ENCODE measurements around the gene CHAF1B.

The CHAF1B gene

GRCh38 chr21:36436829-36437744, 51.9 kb downstream of the CHAF1B start:
- H3K4me1 ChIP-seq (ENCODE audit: insufficient read depth, insufficient read length) = peaks cover 2% of the 10 kb centered on the region
- DNase-seq (ENCODE audit: low read depth, low spot score) = no peak
- H3K9me3 ChIP-seq (ENCODE audit: insufficient read depth, low read length) = no peaks in the 10 kb centered on the region
- no peak overlapping the region for H3K4me3 ChIP-seq (ENCODE audit: insufficient read length, low read depth)
- no peaks in the 10 kb centered on the region for H3K36me3 ChIP-seq (ENCODE audit: insufficient read depth, insufficient read length, low read length)
- H3K9ac ChIP-seq (ENCODE audit: insufficient read length, low read depth) = no peak overlapping the region
- TF ChIP-seq SUZ12 (IDR thresholded peaks at IDR 0.05; ENCODE audit: extremely low read depth, insufficient read depth, insufficient read length) (no peak), YY1 (IDR thresholded peaks at IDR 0.05; ENCODE audit: insufficient read depth, insufficient read length) (no peak), ZNF274 (IDR thresholded peaks at IDR 0.05; ENCODE audit: low read depth, low read length) (no peak)
- no peaks in the 10 kb centered on the region for H3K27me3 ChIP-seq (ENCODE audit: insufficient read depth, insufficient read length)

GRCh38 chr21:36437745-36438128, 52.5 kb downstream of the CHAF1B start:
- no peaks in the 10 kb centered on the region for H3K9me3 ChIP-seq (ENCODE audit: insufficient read depth, low read length)
- no peaks in the 10 kb centered on the region for H3K36me3 ChIP-seq (ENCODE audit: insufficient read depth, insufficient read length, low read length)
- TF ChIP-seq YY1 (IDR thresholded peaks at IDR 0.05; ENCODE audit: insufficient read depth, insufficient read length) (no peak), SUZ12 (IDR thresholded peaks at IDR 0.05; ENCODE audit: extremely low read depth, insufficient read depth, insufficient read length) (no peak), ZNF274 (IDR thresholded peaks at IDR 0.05; ENCODE audit: low read depth, low read length) (no peak)
- DNase-seq (ENCODE audit: low read depth, low spot score) = no peak
- H3K4me1 ChIP-seq (ENCODE audit: insufficient read depth, insufficient read length) = peaks cover 2% of the 10 kb centered on the region
- H3K4me3 ChIP-seq (ENCODE audit: insufficient read length, low read depth) = no peak overlapping the region
- no peaks in the 10 kb centered on the region for H3K27me3 ChIP-seq (ENCODE audit: insufficient read depth, insufficient read length)
- H3K9ac ChIP-seq (ENCODE audit: insufficient read length, low read depth) = no peak overlapping the region

GRCh38 chr21:36441715-36442114, 56.5 kb downstream of the CHAF1B start:
- TF ChIP-seq ZNF274 (IDR thresholded peaks at IDR 0.05; ENCODE audit: low read depth, low read length) (no peak), SUZ12 (IDR thresholded peaks at IDR 0.05; ENCODE audit: extremely low read depth, insufficient read depth, insufficient read length) (no peak), YY1 (IDR thresholded peaks at IDR 0.05; ENCODE audit: insufficient read depth, insufficient read length) (no peak)
- H3K4me1 ChIP-seq (ENCODE audit: insufficient read depth, insufficient read length) = peaks cover 2% of the 10 kb centered on the region
- H3K27me3 ChIP-seq (ENCODE audit: insufficient read depth, insufficient read length) = no peaks in the 10 kb centered on the region
- no peaks in the 10 kb centered on the region for H3K9me3 ChIP-seq (ENCODE audit: insufficient read depth, low read length)
- H3K36me3 ChIP-seq (ENCODE audit: insufficient read depth, insufficient read length, low read length) = no peaks in the 10 kb centered on the region
- H3K4me3 ChIP-seq (ENCODE audit: insufficient read length, low read depth) = no peak overlapping the region
- no peak for DNase-seq (ENCODE audit: low read depth, low spot score)
- no peak overlapping the region for H3K9ac ChIP-seq (ENCODE audit: insufficient read length, low read depth)

- Histone ChIP-seq H3K9me3 (ENCODE audit: insufficient read depth, low read length) (no peaks in the 10 kb centered on the region), H3K4me1 (ENCODE audit: insufficient read depth, insufficient read length) (peaks cover 3% of the 10 kb centered on the region), H3K9ac (ENCODE audit: insufficient read length, low read depth) (no peak overlapping the region), H3K27me3 (ENCODE audit: insufficient read depth, insufficient read length) (no peaks in the 10 kb centered on the region), H3K36me3 (ENCODE audit: insufficient read depth, insufficient read length, low read length) (no peaks in the 10 kb centered on the region), H3K4me3 (ENCODE audit: insufficient read length, low read depth) (no peak overlapping the region)
- DNase-seq (ENCODE audit: low read depth, low spot score) = no peak
- no peak for TF ChIP-seq ZNF274 (IDR thresholded peaks at IDR 0.05; ENCODE audit: low read depth, low read length)
- no peak for TF ChIP-seq SUZ12 (IDR thresholded peaks at IDR 0.05; ENCODE audit: extremely low read depth, insufficient read depth, insufficient read length)
- no peak for TF ChIP-seq YY1 (IDR thresholded peaks at IDR 0.05; ENCODE audit: insufficient read depth, insufficient read length)
These were observed 61.1 kb downstream of the CHAF1B start for GRCh38 chr21:36446301-36446700.

GRCh38 chr21:36450511-36450910, 65.3 kb downstream of the CHAF1B start:
- H3K27me3 ChIP-seq (ENCODE audit: insufficient read depth, insufficient read length) = no peaks in the 10 kb centered on the region
- no peaks in the 10 kb centered on the region for H3K36me3 ChIP-seq (ENCODE audit: insufficient read depth, insufficient read length, low read length)
- peaks cover 5% of the 10 kb centered on the region for H3K4me1 ChIP-seq (ENCODE audit: insufficient read depth, insufficient read length)
- H3K9ac ChIP-seq (ENCODE audit: insufficient read length, low read depth) = no peak overlapping the region
- H3K9me3 ChIP-seq (ENCODE audit: insufficient read depth, low read length) = no peaks in the 10 kb centered on the region
- H3K4me3 ChIP-seq (ENCODE audit: insufficient read length, low read depth) = no peak overlapping the region
- DNase-seq (ENCODE audit: low read depth, low spot score) = no peak
- TF ChIP-seq SUZ12 (IDR thresholded peaks at IDR 0.05; ENCODE audit: extremely low read depth, insufficient read depth, insufficient read length) = no peak

- no peaks in the 10 kb centered on the region for H3K9me3 ChIP-seq (ENCODE audit: insufficient read depth, low read length)
- H3K36me3 ChIP-seq (ENCODE audit: insufficient read depth, insufficient read length, low read length) = no peaks in the 10 kb centered on the region
- no peaks in the 10 kb centered on the region for H3K27me3 ChIP-seq (ENCODE audit: insufficient read depth, insufficient read length)
- peaks cover 5% of the 10 kb centered on the region for H3K4me1 ChIP-seq (ENCODE audit: insufficient read depth, insufficient read length)
- H3K4me3 ChIP-seq (ENCODE audit: insufficient read length, low read depth) = no peak overlapping the region
- H3K9ac ChIP-seq (ENCODE audit: insufficient read length, low read depth) = no peak overlapping the region
- no peak for DNase-seq (ENCODE audit: low read depth, low spot score)
- TF ChIP-seq YY1 (IDR thresholded peaks at IDR 0.05; ENCODE audit: insufficient read depth, insufficient read length) = no peak
- TF ChIP-seq SUZ12 (IDR thresholded peaks at IDR 0.05; ENCODE audit: extremely low read depth, insufficient read depth, insufficient read length) = no peak
- no peak for TF ChIP-seq ZNF274 (IDR thresholded peaks at IDR 0.05; ENCODE audit: low read depth, low read length)
These were observed 66.3 kb downstream of the CHAF1B start for GRCh38 chr21:36451506-36451905.

GRCh38 chr21:36452281-36452825, 67.2 kb downstream of the CHAF1B start:
- Histone ChIP-seq H3K27me3 (ENCODE audit: insufficient read depth, insufficient read length) (no peaks in the 10 kb centered on the region), H3K4me1 (ENCODE audit: insufficient read depth, insufficient read length) (peaks cover 3% of the 10 kb centered on the region), H3K9me3 (ENCODE audit: insufficient read depth, low read length) (no peaks in the 10 kb centered on the region), H3K9ac (ENCODE audit: insufficient read length, low read depth) (no peak overlapping the region), H3K36me3 (ENCODE audit: insufficient read depth, insufficient read length, low read length) (no peaks in the 10 kb centered on the region), H3K4me3 (ENCODE audit: insufficient read length, low read depth) (no peak overlapping the region)
- no peak for DNase-seq (ENCODE audit: low read depth, low spot score)
- no peak for TF ChIP-seq SUZ12 (IDR thresholded peaks at IDR 0.05; ENCODE audit: extremely low read depth, insufficient read depth, insufficient read length)
- TF ChIP-seq YY1 (IDR thresholded peaks at IDR 0.05; ENCODE audit: insufficient read depth, insufficient read length) = no peak
- TF ChIP-seq ZNF274 (IDR thresholded peaks at IDR 0.05; ENCODE audit: low read depth, low read length) = no peak
